GM21723 (cell line): Measurements from ENCODE around the gene ISCU.
"Not testable (repeated sequence)": the region's sequence is repeated elsewhere in the genome, so short reads cannot be mapped to it uniquely, and the experiment has no call there.

Experiments used
- ATAC-seq: cut with Tn5 transposase; IDR thresholded peaks from one replicate; pipeline ENCODE4 v1.9.1; 2021; ENCODE audit warnings: mild to moderate bottlenecking, moderate library complexity; ENCODE audit not compliant: unreplicated experiment

ISCU gene

GRCh38 chr12:108542320-108542719 is 20.1 kb upstream of the ISCU start:
- no peak for ATAC-seq

- ATAC-seq, result no peak
Observed at GRCh38 chr12:108543652-108544051, 18.7 kb upstream of the ISCU start.

- ATAC-seq, result no peak
Observed at GRCh38 chr12:108547686-108548085, 14.7 kb upstream of the ISCU start.

- no peak for ATAC-seq
Observed at GRCh38 chr12:108548954-108549521, 13.4 kb upstream of the ISCU start.

- no peak for ATAC-seq
Observed at GRCh38 chr12:108551535-108551934, 10.9 kb upstream of the ISCU start.

GRCh38 chr12:108553799-108554198 is 8.6 kb upstream of the ISCU start:
- ATAC-seq, result no peak

GRCh38 chr12:108555383-108555782 is 7.0 kb upstream of the ISCU start:
- not testable (repeated sequence) for ATAC-seq

- ATAC-seq, result no peak
Observed at GRCh38 chr12:108559007-108559655, 3.3 kb upstream of the ISCU start.

- ATAC-seq, result no peak
Observed at GRCh38 chr12:108559748-108560147, 2.6 kb upstream of the ISCU start.

GRCh38 chr12:108560321-108560721 is 2.1 kb upstream of the ISCU start:
- no peak for ATAC-seq

GRCh38 chr12:108560752-108561719 is 1.4 kb upstream of the ISCU start, which contains the start of gene SART3:
SART3 (minus strand) TSS chr12:108561173; CDS start chr12:108561154, 19 bp downstream.
- peak; percentile 46 for ATAC-seq

GRCh38 chr12:108561852-108562347 is 496 bp upstream of the ISCU start:
- peak; percentile 1 for ATAC-seq

GRCh38 chr12:108563136-108563803 is 874 bp downstream of the ISCU start:
- peak; percentile 44 for ATAC-seq

- no peak for ATAC-seq
Observed at GRCh38 chr12:108563804-108564151, 1.4 kb downstream of the ISCU start.

GRCh38 chr12:108564724-108565123 is 2.3 kb downstream of the ISCU start:
- ATAC-seq, result no peak

- no peak for ATAC-seq
Observed at GRCh38 chr12:108565146-108565545, 2.8 kb downstream of the ISCU start.

- no peak for ATAC-seq
Observed at GRCh38 chr12:108565976-108566375, 3.6 kb downstream of the ISCU start.

- ATAC-seq, result no peak
Observed at GRCh38 chr12:108566452-108566851, 4.1 kb downstream of the ISCU start.

GRCh38 chr12:108567406-108568337 is 5.3 kb downstream of the ISCU start:
- no peak for ATAC-seq
